Limb (tissue), 2 donors: ENCODE measurements around the gene ICAM5.

ENCODE experiments used
- DNase-seq, 2 donors: peaks; one replicate each; pipeline ENCODE4 v3.0.0-alpha.2; 2016; ENCODE audit errors: extremely low spot score in 2 of 2

Gene ICAM5

GRCh38 chr19:10344780-10345179, 55.0 kb downstream of the ICAM5 start:
- DNase-seq = no peak
